Measurements from ENCODE around the gene CDC14A.
A peak's percentile ranks its signal among the peaks of the same experiment; 100 is the strongest.

Gene CDC14A

DNA sequence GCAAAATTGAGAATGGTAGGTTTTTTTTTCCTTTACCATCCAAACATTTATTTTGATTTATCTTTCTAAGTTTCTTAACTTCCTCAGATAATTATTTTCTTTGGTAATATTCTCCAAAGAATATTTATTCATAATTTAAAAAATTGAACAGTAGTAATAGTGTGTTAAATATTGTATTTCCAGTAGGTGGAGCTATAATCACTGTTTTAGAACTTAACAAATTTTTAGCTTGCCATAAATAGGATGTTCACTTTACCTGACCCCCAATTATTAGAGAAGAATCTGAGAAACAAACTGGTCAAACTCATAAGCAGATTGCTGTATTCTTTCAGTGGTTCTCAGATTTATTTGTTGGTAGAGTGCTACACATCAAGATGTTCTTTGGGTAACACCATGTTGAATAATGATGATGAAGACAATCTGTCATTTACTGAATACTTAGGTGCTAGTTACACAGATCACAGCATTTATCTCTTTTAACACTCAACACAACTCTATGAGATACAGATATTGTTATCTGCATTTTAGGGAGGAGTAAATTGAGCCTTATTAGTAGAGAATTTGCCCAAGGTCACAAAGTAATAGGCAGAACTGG, 103.3 kb downstream of the CDC14A start:
- DNase-seq: no peak

DNA sequence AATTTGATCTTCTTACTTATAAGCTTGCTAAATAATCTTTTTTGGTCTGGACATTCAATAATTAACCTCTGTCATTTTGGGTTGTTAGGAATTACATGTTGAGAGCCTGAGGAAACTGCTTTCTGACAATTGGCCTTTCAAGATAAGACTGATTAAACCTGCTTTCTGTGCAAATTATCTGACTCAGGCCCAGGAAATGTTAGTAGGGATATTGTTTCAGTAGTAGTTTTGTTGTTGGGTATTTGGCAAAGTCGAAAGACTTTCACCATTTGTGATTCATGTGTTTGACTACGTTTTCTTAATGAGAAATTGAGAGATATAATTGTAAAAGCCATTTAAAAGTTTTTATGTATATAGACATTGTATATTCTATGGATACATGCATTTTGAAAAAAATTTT, 104.6 kb downstream of the CDC14A start:
- no peak for DNase-seq

DNA sequence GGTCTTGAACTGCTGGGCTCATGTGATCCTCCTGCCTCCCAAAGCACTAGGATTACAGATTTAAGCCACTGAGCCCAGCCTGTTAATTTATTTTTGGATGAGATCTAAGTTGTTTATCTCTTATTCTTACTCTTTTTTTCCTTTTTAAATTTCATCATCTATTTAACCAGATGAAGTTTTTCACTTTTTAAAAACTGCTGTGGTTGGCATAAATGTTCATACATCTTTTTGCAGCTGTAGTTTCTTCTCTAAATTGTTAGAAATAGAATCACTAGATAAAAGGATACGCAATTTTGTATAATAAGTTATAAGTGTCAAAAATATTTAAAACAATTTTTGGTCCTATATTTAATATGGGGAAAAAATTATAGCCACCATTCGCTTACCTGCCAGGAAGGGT, 105.4 kb downstream of the CDC14A start:
- no peak for DNase-seq

DNA sequence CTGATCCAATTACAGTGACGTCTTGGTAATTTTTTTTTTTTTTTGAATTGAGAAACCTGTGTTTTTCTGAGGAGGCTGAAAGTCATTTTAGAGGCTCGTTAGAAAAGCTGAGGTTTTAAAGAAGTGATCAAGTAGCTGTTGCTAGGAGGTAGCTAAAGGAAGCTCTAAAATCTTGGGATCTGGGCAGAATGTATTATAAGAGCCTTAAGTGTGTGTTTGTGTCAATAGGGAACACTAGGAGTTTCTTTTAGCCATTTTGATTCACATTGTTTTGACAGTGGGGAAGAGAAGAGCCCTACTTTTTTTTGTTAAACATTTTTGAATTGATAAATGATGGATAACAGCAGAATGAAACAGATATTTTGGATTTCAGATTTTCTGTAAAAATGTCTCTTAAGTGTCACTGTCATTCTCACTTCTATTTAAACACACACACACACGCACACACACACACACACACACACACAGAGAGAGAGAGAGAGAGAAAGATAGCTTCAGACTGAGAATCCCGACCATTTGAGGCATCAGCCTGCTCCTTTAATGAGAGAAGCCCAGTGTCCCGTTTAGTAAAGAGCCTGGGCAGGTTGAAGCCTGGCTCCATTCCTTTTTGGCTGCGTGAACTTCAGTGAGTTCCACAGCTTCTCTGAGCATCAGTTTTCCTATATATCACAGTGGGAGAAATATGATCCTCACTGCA, 106.5 kb downstream of the CDC14A start:
- no peak for DNase-seq

DNA sequence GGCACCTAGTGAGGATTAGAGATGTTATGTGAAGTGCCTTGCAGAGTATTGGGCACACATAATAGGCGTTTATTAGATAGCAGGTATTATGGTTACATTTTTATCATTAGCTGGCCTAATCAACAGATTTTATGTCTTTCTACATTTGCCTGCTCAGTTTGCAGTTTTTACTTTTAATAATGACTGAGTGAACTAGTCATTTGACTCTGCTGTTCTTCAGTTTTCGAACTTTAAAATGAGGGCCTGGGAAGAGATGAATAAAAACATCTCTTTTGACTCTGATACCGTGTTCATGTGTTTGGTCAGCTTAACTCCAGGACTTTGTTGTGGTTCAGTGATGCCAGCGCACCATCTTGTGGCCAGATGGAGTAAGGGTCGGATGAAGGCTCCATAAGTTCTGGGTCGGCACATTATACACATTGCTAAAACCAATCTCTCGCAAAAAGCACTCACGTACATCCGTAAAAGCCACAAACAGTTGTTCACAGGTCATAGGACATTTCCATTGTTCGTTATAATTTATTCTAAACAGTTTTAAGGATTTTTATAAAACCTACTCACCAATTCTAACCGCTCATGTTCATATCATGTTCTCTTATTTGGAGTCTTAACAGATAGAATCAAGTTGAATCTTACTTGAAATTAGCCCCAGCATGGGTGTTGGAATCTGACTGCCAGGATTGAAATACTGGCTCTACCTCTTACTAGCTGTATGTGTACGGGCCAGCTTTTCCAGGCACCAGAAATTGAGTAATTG, 107.2 kb downstream of the CDC14A start:
- peak; percentile 9 to 84 for DNase-seq

DNA sequence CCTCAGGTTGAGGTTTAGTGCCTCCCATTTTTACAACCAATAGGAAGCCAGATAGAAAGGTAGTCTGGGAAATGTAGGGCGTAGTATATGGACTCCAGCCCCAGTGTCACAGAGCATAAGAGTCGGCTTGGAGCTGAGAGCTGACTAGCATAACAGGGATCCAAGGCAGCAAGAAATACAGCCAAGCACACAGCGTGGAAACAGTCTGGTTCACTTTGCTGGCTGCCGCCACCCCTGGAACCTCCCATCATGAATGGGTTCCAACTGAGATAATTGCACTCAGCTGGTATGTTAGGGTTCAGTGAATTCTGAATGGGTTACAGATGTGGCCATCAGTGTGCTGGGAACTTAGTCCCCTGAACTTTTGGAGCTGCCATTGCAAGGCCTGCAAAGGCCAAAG, 108.9 kb downstream of the CDC14A start:
- no peak for DNase-seq

DNA sequence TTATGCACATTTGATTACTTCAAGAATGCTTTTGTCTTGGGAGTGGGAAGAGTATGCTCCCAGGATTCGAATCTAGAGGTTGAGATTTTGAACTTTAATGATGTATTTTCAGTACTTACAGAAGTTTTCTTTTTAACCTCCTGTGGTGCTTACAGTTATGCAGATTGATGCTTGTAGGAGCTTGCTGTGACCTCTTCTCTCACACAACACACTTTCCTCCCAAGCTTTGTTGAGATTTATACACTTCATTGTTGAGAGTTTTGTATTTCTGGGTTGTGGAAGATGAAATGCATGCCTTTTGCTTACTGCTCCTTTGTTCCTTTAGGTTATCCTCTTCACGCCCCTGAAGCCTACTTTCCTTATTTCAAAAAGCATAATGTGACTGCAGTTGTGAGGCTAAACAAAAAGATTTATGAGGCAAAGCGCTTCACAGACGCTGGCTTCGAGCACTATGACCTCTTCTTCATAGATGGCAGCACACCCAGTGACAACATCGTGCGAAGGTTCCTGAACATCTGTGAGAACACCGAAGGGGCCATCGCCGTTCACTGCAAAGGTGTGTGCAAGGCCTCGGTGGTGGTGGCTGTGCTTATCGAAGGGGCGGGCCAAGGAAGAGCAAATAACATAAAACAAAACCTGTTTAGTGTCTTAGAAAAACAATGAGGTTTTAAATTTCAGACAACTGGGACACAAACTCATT, 110.2 kb downstream of the CDC14A start:
- no peak for DNase-seq

DNA sequence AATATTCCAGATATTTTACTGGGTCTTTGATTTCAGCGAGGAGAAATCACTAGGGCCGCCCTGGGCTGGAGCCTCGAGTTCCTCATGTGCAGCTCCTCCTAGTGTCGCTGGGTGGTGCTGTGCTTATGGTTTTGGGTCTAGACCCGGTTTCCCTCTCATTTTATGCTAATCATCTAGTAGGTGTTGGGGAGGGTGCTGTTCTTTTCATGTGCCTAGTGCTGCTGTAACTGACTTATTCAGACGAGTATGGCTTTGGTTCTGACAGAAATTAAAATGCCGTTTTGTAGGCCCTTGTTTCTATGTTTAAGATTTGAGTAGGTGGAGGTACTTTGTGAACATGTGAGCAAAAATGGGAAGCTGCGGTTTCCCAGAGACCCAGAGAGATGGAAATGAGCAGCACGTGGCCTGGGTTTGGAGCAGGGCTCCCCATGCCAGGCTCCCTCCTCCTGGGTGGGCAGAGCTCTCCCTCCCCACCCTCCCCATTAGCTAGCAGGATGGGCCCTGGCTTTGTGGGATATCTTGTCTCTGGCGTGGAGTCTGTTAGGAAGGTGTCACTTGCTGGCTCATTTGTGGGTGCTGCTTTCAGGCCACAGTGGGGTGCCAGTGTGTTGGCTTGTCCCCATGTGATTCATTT, 111.6 kb downstream of the CDC14A start:
- DNase-seq: peak; percentile 13 to 88

DNA sequence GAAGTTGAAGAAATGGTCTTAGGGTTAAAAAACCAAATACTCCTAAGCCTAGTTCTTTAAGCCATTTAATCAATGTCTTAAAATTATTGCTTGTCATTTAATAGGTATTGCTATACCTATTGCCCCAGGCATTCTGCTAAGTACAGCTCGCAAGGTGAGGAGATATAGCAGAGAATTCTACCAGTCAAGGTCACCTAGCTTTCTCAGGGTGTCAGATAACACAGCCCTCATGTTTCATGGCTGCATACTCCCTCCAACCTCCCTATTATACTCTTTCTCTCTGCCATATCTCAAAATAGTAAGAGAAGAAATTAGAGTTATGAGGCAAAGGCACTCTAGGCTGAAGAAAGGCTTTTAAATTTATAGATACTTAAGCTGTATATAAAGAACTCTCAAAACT, 117.3 kb downstream of the CDC14A start:
- DNase-seq: no peak

DNA sequence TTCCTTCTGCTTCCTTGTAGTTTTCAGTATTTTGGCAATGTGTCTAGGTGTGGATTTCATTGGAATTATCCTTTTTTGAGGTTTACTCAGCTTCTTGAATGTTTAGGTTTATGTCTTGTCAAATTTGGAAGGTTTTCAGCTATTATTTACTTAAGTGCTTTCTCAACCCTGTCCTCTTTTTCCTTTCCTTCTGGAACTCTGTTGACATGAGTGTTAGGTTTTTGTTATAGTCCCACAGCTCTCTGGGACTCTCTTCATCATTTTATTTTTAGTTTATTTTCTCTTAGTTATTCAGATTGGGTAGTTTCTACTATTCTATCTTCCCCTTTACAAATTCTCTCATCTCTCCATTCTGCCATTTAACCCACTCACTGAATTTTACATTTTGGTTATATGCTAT, 122.5 kb downstream of the CDC14A start:
- no peak for DNase-seq

DNA sequence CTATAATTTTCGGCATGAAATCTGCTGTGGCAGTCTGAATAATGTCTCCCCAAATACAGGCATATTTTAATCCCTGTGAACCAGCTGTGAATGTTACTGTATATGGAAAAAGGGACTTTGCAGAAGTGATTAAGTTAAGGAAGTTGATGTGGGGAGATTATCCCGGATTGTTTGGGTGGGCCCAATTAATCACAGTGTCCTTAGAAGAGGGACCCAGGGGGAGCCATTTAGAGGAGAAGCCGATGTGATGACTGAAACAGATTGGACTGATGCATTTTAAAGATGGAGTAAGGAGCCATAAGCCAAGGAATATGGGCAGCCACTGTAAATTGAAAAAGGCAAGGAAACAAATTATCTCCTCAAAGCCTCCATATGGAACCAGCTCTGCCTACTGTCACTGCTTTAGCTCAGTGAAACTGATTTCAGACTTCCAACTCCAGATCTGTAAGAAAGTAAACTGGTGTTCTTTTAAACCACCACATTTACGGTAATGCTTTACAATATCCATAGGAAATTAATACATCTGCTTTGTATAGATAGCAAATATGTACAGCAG, 124.5 kb downstream of the CDC14A start:
- DNase-seq: no peak

DNA sequence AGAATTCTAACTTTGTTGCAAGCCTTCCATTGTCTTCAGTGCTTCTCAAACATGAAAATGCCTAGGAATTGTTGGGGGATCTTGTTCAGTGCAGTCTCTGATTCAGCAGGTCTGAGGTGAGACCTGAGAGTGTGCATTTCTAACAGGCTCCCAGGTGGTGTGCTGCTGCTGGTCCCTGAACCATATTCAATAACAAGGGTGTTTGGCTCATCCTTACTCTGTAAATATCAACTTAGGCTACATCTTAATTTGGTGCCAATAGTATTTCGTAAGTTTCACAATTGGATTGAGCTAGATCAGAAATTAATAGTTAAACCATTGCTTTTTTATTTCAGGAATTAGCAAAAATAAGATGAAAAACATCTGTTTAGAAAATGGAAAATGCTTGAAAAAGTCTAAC, 126.5 kb downstream of the CDC14A start:
- no peak for DNase-seq

DNA sequence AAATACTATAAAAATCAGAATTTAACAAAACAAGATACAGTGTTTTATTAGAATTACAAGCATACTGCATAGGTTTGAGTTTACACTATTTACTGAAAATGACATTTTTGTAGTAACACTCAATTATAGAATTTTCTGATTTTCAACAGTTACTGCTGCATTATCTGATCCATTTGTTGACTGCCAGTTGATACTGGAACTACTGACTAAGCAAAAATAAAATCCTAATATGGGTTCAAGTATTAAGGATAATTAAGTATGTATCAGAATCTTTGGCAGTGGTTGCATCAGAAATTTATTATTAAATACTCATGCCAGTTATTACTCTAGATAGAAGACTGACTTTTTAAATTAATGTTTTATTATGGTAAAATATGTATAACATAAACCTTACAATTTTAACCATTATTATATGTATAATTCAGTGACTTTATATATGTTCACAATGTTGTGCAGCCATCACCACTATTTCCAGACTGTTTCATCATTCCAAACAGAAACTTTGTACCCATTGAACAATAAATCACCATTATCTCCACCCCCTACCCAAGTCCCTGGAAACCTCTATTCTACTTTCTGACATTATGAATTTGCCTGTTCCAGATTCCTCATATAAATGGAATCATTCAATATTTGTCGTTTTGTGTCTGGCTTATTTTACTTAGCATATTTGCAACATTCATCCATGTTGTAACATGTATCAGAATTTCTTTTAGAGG, 127.5 kb downstream of the CDC14A start:
- no peak for DNase-seq

DNA sequence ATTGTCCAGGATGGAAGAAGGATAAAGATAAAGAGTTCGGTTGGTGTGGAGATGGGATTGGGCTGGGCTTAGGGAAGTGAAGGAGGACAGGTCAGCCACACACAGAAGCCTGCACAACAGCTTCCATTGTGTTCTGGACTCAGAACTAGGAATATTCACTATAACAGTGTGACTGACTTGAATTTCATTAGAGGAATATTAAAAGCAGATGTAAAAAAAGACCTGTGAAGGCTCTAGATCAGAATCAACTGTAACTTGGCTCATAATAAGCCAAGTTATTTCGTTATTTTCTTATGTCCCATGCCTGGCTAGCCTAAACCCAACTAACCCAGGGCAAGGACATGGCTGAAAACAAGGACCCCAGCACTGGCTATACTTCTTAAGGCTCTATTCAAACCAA, 129.0 kb downstream of the CDC14A start:
- no peak for DNase-seq

DNA sequence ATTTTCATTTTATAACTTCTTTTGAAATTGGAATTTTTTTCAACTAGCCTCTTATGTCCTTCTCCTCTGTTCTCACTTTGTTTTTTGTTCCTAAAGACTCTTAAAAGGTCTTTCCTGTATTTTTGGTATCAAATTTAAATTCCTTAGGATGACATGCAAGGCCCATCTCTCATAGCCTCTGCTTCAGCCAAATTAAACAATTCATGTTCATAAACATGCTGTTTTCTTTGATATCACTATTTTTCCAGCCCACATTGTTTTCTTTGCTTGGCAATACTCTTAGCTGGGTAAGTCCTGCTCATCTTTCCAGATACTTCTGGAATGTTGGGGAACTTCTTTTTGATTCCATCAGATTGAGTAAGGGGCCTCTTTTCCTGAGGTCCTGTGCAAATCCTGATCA, 129.9 kb downstream of the CDC14A start:
- no peak for DNase-seq

DNA sequence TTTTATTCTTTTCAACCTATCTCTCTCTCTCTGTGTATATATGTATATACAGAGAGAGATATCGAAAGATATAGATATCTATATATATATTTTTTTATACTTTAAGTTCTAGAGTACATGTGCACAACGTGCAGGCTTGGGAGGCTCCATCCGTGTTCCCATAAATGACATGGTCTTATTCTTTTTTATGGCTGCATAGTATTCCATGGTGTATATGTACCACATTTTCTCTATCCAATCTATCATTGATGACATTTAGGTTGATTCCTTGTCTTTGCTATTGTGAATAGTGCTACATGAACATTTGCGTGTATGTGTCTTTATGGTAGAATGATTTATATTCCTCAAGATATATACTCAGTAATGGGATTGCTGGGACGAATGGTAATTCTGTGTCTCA, 130.4 kb downstream of the CDC14A start:
- DNase-seq: no peak

DNA sequence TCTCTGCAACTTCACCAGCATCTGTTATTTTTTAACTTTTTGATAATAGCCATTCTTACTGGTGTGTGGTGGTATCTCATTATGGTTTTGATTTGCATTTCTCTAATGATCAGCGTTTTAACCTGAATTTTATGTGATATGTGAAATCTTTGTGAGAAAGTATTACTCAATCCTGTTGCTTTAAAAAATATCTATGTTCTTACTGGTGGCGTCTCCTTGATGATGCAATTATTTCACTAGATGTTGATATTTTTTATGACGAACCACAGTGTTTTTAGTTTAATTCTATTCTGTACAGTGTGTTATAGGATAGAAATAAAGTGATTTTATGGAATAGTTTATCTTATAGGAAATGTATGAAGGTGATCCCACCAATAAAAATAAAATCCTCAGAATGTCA, 130.9 kb downstream of the CDC14A start:
- no peak for DNase-seq

DNA sequence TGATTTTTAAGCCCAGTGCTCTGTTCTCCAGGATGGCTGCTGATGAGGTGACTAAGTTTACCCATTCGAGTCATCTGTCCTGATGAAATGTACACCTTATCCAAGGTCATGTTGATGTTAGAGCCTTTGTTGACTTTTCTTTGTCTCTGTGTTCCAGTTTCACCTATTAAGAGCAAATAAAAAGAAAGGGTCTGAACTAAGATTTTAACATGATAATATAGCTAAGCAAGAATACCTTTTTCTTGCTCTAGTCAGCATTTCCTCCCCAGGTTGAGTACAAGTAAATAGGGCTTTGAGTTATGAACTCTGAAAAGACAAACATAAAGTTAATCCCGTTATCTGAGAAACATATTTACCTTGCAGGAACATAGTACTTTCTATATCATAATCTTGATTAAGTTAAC, 133.6 kb downstream of the CDC14A start:
- no peak for DNase-seq

DNA sequence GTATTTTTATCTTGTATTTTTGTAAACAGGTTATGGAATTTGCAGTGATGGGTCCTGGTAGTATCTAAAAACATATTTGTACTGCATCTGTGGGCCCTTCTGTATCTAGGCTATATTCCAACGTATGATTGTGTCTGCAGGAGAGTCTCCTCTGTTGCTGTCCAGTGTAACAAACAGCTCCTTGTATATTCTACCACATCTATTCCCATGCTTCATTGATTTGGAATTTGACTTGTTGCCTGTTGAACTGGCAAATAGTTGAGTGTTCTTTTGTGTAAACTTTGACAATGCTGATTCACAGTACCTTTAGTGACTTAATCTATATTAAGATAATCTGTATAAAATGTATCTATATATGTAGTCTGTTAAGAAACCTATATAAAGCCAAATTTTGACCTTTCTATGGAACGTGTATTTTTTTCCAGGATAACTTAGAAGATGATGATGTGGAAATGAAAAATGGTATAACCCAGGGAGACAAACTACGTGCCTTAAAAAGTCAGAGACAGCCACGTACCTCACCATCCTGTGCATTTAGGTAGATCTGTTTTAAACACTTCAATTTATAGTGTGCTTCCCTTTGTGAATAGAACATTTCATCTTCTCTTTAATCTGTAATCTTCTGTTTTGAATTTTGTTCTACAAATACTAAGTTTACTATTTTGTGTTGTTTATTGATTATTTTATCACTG, 142.2 kb downstream of the CDC14A start:
- DNase-seq: no peak

DNA sequence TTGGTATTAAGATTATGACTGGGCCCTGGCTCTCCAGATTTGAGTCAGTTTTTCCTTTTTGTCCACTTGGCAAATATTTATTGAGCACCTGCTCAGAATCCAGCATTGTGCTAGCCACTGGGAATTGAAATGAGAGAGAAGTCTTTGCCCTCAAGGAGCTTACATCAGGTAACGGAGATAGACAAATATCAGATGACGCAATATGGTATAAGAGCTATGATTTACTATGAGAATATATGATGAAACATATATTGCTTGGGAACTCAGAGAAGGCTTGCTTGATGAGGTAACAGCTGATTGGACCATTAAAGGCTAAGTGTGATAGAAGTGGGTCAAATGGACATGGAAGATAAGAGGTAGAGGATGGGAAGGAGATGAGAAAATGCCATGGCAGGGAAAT, 144.6 kb downstream of the CDC14A start:
- DNase-seq: no peak

DNA sequence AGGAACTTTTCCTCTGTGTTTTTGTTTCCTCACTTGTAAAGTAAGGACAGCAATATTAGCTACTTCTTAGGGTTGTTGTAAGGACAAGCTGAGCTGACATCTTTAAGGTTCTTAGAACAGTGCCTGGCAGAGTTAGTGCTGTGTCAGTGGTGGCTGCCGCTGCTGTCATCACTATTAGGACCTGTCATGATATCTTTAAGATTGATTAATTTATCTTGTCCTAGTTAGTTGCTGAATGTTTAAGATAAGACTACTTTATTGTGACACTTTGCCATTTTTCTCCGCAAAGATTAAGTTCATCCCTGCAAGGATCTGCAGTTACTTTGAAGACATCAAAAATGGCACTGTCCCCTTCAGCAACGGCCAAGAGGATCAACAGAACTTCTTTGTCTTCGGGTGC, 145.5 kb downstream of the CDC14A start:
- DNase-seq: no peak

Data from bone marrow (tissue), 2 donors.